ENCODE results near the gene CHCHD4. TPM values are rescaled to one million over a fixed set of nuclear protein-coding genes. Genes with fewer than 3 reads are reported as not detected.
"Not testable (repeated sequence)": the region's sequence is repeated elsewhere in the genome, so short reads cannot be mapped to it uniquely, and the experiment has no call there.

Gene CHCHD4
- total RNA-seq, 1 donor from 2014 or later, result 11.1 TPM

DNA sequence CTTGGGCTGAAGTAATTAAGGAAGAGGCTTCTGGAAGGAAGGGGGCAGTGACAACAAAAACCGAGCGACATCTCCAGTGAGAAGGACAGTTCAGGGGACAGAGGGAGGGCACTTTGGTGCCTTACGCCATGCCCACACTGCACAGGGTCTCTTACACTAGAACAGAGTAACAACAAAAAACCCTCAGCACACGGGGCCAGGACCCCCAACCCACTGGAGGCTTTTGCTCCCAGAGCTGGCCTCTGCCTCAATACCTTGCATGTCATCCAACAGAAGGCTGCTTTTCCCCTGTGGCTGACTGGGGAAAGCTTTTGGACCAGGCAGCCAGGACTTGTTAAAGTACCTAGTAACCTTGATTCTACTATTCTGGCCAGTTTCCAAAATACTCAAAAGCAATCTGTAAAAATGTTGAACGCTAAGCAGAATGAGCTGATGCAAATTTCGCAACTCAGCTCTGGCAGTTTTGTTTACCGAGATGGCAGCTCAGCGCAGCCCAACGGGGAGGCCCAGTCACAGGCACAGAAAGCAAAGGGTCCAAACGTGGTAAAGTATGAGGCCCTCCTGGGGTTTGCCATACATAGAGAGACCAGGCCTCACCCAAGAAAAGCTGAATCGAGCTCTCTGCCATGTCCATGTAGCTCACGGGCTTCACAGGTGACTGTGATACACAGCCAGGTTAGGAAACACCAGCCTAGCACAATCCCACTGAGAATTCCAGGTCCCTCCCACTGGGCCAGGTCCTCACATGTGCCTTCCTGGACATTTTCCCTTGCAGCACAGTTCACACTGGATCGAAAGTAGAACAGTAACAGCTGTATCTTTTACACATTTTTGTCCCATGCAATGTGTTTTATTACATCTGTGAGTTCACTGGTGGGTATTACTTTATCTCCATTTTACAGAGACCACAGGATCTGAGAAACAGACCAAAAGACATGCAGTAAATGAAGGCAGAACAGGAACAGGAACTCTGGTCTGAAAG lies 6.0 kb downstream of the CHCHD4 start:
- no peak for TF ChIP-seq CTCF (IDR thresholded peaks at IDR 0.05; ENCODE audit: unreplicated experiment)
- DNase-seq (ENCODE audit: low spot score), result no peak
- H3K4me1 Mint-ChIP-seq (ENCODE audit: unreplicated experiment), result peaks cover 27% of the 10 kb centered on the region
- H3K4me3 Mint-ChIP-seq (ENCODE audit: unreplicated experiment), result no peak overlapping the region
- no peak overlapping the region for H3K27ac Mint-ChIP-seq (ENCODE audit: unreplicated experiment)
- H3K9me3 Mint-ChIP-seq (ENCODE audit: unreplicated experiment), result no peaks in the 10 kb centered on the region
- H3K27me3 Mint-ChIP-seq (ENCODE audit: unreplicated experiment), result peaks cover 9% of the 10 kb centered on the region
- H3K36me3 Mint-ChIP-seq (ENCODE audit: low read depth, unreplicated experiment), result peaks cover 27% of the 10 kb centered on the region

GRCh38 chr3:14117468-14118399 lies 6.9 kb downstream of the CHCHD4 start:
- no peak for TF ChIP-seq CTCF (IDR thresholded peaks at IDR 0.05; ENCODE audit: unreplicated experiment)
- peaks cover 8% of the 10 kb centered on the region for H3K27me3 Mint-ChIP-seq (ENCODE audit: unreplicated experiment)
- no peak overlapping the region for H3K4me3 Mint-ChIP-seq (ENCODE audit: unreplicated experiment)
- no peak for DNase-seq (ENCODE audit: low spot score)
- no peak overlapping the region for H3K27ac Mint-ChIP-seq (ENCODE audit: unreplicated experiment)
- H3K9me3 Mint-ChIP-seq (ENCODE audit: unreplicated experiment), result no peaks in the 10 kb centered on the region
- peaks cover 26% of the 10 kb centered on the region for H3K36me3 Mint-ChIP-seq (ENCODE audit: low read depth, unreplicated experiment)
- peaks cover 22% of the 10 kb centered on the region for H3K4me1 Mint-ChIP-seq (ENCODE audit: unreplicated experiment)

DNA sequence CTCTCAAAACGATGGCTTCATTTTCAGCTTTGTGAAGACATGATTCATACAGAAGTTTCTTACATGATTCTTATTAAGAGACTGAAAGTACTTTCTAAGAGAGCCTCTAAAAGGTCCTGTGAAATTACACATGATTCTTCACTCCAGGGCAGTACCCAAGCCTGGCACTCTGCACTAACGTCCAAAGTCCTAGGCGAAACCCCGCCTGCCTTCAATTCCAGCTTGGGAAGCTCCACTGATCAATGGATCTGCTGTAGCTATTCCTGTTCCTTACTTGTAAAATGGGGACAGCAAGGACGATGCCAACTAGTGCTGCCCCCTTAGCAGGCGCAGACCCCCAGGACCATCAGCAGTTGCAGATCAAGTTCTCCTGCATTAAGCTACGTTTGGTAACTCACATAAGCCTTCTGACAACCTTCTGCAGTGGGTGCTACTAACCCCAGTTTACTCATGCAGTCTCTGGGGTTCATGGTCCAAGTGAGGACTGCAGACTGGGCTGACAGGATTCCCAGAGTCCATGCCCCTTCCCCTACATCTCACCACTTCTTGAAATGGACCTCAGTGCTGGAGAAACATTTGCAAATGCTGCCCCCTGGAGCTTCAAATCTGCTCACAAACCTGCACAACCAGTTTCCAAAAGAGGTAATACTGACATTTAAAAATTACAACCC lies 10.6 kb downstream of the CHCHD4 start:
- Mint-ChIP-seq H3K9me3 (ENCODE audit: unreplicated experiment) (no peaks in the 10 kb centered on the region), H3K4me1 (ENCODE audit: unreplicated experiment) (peaks cover 3% of the 10 kb centered on the region), H3K4me3 (ENCODE audit: unreplicated experiment) (no peak overlapping the region), H3K27ac (ENCODE audit: unreplicated experiment) (no peak overlapping the region), H3K36me3 (ENCODE audit: low read depth, unreplicated experiment) (peaks cover 6% of the 10 kb centered on the region), H3K27me3 (ENCODE audit: unreplicated experiment) (peaks cover 2% of the 10 kb centered on the region)
- no peak for TF ChIP-seq CTCF (IDR thresholded peaks at IDR 0.05; ENCODE audit: unreplicated experiment)
- no peak for DNase-seq (ENCODE audit: low spot score)

DNA sequence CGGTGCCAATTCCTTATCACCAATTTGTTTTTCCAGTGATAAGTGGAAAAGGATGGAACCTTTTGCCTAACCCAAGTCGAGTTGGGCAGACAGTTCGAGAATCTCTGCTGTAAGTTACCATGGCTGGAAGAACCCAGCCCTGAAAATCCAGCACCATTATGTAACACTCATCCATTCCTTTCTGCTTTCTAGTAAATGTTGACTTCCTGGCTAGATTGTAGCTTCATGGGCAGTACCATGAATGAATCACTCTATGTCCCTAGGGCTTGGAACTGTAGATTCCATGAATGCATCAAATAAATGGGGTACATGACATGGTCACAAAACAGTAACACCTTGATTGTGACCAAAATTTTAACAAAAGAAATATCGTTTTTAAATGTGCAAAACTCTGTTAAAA lies 14.0 kb downstream of the CHCHD4 start:
- no peak for TF ChIP-seq CTCF (IDR thresholded peaks at IDR 0.05; ENCODE audit: unreplicated experiment)

DNA sequence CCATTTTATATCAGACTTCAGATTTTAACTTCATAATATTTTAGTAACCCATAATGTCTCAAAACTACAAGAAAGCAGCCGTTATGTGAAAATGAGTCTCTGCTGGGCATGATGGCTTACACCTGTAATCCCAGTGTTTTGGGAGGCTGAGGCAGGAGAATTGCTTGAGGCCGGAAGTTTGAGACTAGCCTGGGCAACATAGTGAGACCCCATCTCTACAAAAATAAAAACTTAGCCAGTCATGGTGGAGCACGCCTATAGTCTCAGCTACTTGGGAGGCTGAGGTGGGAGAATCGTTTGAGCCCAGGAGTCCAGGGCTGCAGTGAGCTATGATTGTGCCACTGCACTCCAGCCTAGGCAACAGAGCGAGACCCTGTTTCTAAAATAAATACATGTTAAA lies 14.8 kb downstream of the CHCHD4 start:
- not testable (repeated sequence) for H3K27ac Mint-ChIP-seq (ENCODE audit: unreplicated experiment); H3K9me3 Mint-ChIP-seq (ENCODE audit: unreplicated experiment); H3K4me3 Mint-ChIP-seq (ENCODE audit: unreplicated experiment); H3K36me3 Mint-ChIP-seq (ENCODE audit: low read depth, unreplicated experiment); DNase-seq (ENCODE audit: low spot score); H3K4me1 Mint-ChIP-seq (ENCODE audit: unreplicated experiment); H3K27me3 Mint-ChIP-seq (ENCODE audit: unreplicated experiment)

More for the DNA sequence above, 14.0 kb downstream of the CHCHD4 start:
- DNase-seq (ENCODE audit: low spot score), result no peak
- Mint-ChIP-seq H3K27me3 (ENCODE audit: unreplicated experiment) (peaks cover 2% of the 10 kb centered on the region), H3K4me3 (ENCODE audit: unreplicated experiment) (no peak overlapping the region), H3K4me1 (ENCODE audit: unreplicated experiment) (no peaks in the 10 kb centered on the region), H3K9me3 (ENCODE audit: unreplicated experiment) (no peaks in the 10 kb centered on the region), H3K27ac (ENCODE audit: unreplicated experiment) (no peak overlapping the region), H3K36me3 (ENCODE audit: low read depth, unreplicated experiment) (peaks cover 6% of the 10 kb centered on the region)

Data from endothelial cell (in vitro differentiated cells).